ENCODE data around the gene CLASRP. TPM values are rescaled to one million over a fixed set of nuclear protein-coding genes. Genes with fewer than 3 reads are reported as not detected.
A peak's percentile ranks its signal among the peaks of the same experiment; 100 is the strongest.

Gene CLASRP
- polyA plus RNA-seq, 2 of the 4 experiments (the other 2 are of a cell fraction), result 39.0 to 86.4 TPM

DNA sequence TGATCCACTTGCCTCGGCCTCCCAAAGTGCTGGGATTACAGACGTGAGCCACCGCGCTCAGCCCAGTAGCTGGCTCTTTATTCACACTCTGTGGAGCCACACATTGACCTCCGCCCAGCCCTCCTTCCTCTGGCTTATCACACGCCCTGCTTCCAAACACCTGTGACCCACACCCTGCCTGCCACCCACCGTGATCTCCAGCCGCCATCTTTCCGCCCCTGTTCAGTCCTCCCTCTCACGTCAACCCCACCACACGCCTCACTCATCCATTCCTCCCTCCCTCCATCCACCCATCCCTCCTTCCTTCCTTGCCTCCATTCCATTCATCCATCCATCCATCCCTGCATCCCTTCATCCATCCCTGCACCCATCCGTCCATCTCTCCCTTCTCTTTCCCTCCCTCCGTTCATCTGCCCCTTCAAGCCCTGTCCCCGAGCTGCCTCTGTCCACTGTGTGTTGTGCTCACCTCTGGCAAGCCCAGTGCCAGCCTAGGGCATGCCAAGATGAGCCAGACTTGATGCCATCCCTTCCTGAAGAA, 19.8 kb downstream of the CLASRP start:
- ATAC-seq (peak in 1 of 2 experiments; percentile 6; a peak in 1 of 6 replicates), DNase-seq (ENCODE audit: low read depth in 1 of 2, low spot score in 1 of 2) (no peak), FAIRE-seq (no peak)
- no peak overlapping the region for H3K4me2 ChIP-seq
- TF ChIP-seq ESRRA (IDR thresholded peaks at IDR 0.05; ENCODE audit: borderline replicate concordance, low read length) (no peak), RCOR1 (IDR thresholded peaks at IDR 0.05; ENCODE audit: low read depth, low read length) (no peak), HOXA7 (CRISPR knock-in tag; IDR thresholded peaks at IDR 0.05) (no peak), KDM1A (IDR thresholded peaks at IDR 0.05; ENCODE audit: low read depth) (no peak), CBX2 (IDR thresholded peaks at IDR 0.05; ENCODE audit: borderline replicate concordance, low read depth) (no peak), EHF (CRISPR knock-in tag; IDR thresholded peaks at IDR 0.05) (no peak), HOXB13 (CRISPR knock-in tag; IDR thresholded peaks at IDR 0.05; ENCODE audit: low read depth) (no peak), CHD2 (IDR thresholded peaks at IDR 0.05; ENCODE audit: low read length, partially characterized antibody) (no peak), RARB (CRISPR knock-in tag; IDR thresholded peaks at IDR 0.05) (no peak)
- TF ChIP-seq, protein P1, sequence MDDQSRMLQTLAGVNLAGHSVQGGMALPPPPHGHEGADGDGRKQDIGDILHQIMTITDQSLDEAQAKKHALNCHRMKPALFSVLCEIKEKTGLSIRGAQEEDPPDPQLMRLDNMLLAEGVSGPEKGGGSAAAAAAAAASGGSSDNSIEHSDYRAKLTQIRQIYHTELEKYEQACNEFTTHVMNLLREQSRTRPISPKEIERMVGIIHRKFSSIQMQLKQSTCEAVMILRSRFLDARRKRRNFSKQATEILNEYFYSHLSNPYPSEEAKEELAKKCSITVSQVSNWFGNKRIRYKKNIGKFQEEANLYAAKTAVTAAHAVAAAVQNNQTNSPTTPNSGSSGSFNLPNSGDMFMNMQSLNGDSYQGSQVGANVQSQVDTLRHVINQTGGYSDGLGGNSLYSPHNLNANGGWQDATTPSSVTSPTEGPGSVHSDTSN (IDR thresholded peaks at IDR 0.05), result no peak
- TF ChIP-seq, protein P2, sequence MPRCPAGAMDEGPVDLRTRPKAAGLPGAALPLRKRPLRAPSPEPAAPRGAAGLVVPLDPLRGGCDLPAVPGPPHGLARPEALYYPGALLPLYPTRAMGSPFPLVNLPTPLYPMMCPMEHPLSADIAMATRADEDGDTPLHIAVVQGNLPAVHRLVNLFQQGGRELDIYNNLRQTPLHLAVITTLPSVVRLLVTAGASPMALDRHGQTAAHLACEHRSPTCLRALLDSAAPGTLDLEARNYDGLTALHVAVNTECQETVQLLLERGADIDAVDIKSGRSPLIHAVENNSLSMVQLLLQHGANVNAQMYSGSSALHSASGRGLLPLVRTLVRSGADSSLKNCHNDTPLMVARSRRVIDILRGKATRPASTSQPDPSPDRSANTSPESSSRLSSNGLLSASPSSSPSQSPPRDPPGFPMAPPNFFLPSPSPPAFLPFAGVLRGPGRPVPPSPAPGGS (IDR thresholded peaks at IDR 0.05), result no peak
- TF ChIP-seq, protein P3, sequence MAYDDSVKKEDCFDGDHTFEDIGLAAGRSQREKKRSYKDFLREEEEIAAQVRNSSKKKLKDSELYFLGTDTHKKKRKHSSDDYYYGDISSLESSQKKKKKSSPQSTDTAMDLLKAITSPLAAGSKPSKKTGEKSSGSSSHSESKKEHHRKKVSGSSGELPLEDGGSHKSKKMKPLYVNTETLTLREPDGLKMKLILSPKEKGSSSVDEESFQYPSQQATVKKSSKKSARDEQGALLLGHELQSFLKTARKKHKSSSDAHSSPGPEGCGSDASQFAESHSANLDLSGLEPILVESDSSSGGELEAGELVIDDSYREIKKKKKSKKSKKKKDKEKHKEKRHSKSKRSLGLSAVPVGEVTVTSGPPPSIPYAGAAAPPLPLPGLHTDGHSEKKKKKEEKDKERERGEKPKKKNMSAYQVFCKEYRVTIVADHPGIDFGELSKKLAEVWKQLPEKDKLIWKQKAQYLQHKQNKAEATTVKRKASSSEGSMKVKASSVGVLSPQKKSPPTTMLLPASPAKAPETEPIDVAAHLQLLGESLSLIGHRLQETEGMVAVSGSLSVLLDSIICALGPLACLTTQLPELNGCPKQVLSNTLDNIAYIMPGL (CRISPR knock-in tag; IDR thresholded peaks at IDR 0.05; ENCODE audit: borderline replicate concordance), result no peak
- TF ChIP-seq, protein P4, sequence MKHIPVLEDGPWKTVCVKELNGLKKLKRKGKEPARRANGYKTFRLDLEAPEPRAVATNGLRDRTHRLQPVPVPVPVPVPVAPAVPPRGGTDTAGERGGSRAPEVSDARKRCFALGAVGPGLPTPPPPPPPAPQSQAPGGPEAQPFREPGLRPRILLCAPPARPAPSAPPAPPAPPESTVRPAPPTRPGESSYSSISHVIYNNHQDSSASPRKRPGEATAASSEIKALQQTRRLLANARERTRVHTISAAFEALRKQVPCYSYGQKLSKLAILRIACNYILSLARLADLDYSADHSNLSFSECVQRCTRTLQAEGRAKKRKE (CRISPR knock-in tag; IDR thresholded peaks at IDR 0.05; ENCODE audit: low read depth), result no peak
- TF ChIP-seq, protein P5, sequence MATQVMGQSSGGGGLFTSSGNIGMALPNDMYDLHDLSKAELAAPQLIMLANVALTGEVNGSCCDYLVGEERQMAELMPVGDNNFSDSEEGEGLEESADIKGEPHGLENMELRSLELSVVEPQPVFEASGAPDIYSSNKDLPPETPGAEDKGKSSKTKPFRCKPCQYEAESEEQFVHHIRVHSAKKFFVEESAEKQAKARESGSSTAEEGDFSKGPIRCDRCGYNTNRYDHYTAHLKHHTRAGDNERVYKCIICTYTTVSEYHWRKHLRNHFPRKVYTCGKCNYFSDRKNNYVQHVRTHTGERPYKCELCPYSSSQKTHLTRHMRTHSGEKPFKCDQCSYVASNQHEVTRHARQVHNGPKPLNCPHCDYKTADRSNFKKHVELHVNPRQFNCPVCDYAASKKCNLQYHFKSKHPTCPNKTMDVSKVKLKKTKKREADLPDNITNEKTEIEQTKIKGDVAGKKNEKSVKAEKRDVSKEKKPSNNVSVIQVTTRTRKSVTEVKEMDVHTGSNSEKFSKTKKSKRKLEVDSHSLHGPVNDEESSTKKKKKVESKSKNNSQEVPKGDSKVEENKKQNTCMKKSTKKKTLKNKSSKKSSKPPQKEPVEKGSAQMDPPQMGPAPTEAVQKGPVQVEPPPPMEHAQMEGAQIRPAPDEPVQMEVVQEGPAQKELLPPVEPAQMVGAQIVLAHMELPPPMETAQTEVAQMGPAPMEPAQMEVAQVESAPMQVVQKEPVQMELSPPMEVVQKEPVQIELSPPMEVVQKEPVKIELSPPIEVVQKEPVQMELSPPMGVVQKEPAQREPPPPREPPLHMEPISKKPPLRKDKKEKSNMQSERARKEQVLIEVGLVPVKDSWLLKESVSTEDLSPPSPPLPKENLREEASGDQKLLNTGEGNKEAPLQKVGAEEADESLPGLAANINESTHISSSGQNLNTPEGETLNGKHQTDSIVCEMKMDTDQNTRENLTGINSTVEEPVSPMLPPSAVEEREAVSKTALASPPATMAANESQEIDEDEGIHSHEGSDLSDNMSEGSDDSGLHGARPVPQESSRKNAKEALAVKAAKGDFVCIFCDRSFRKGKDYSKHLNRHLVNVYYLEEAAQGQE (IDR thresholded peaks at IDR 0.05), result no peak
- H3K4me3 ChIP-seq, result no peak overlapping the region
- H3K4me1 ChIP-seq, result 0 out of 3 replicates have a peak, but pooled peaks cover 3% of the 10 kb centered on the region
- CTCF ChIA-PET, result interaction anchor here (0.5 to 8.1 kb wide), 44 partner anchors 8 to 488 kb away, joined by 3 to 152 read pairs (median 6); partner anchors contain the start of genes APOE, CLASRP, GEMIN7 and RELB
- no peaks in the 10 kb centered on the region for H3K9me3 ChIP-seq
- 93% methylated on average over 14 of the region's 14 CpGs for WGBS (ENCODE audit: missing lambda C conversion rate)
- POLR2A ChIA-PET, result interaction anchor here (1.2 to 2.3 kb wide), 2 partner anchors 20 to 168 kb away, joined by 3 to 9 read pairs; partner anchors contain the start of genes CLASRP and TOMM40
- H3K27ac ChIP-seq, result no peak overlapping the region

All from A549 (cell line).